SK-N-SH (cell line): ENCODE measurements around the gene SMARCD2. TPM values are rescaled to one million over a fixed set of nuclear protein-coding genes. Genes with fewer than 3 reads are reported as not detected.

Experiments
- CTCF ChIA-PET: fragments of 300-600, 350-600 bp; formaldehyde crosslinking; extraction: SDS; loops from one replicate; lab custom pipeline; 2021; lab: Yijun Ruan, JAX
- POLR2A ChIA-PET: fragments of 350-600 bp; sonication (Branson Sonifier 250); formaldehyde crosslinking; extraction: SDS; loops from one replicate; lab custom pipeline; 2020; ENCODE audit warnings: antibody characterized with exemption, inconsistent platforms; lab: Yijun Ruan, JAX
- DNase-seq: peaks from one replicate; pipeline ENCODE4 v3.0.0; 2012
- H2AFZ ChIP-seq: fragments of 200-600 bp; sonication (generic); 2 replicates; pipeline ENCODE4 v1.8.1; 2016; ENCODE audit warnings: antibody characterized with exemption, mild to moderate bottlenecking, low read depth
- H3F3A ChIP-seq: fragments of 200-600 bp; sonication (generic); replicated peaks from 2 replicates; pipeline ENCODE3; 2016; ENCODE audit warnings: antibody characterized with exemption, mild to moderate bottlenecking; ENCODE audit not compliant: insufficient read depth
- H3K27ac ChIP-seq, 2 experiments: fragments of 200-500 bp in 1 of 2; fragments of 200-600 bp in 1 of 2; sonication (Bioruptor generic) in 1 of 2; sonication (generic), shearing (Covaris generic) in 1 of 2; 2 replicates each; pipeline versions ENCODE4 v1.5.1 to v1.6.1; 2014 to 2016; ENCODE audit warnings: low read depth in 2 of 2, inconsistent platforms in 1 of 2, low read length in 1 of 2, mild to moderate bottlenecking in 1 of 2, mixed read lengths in 1 of 2
- H3K27me3 ChIP-seq: fragments of 200-600 bp; sonication (generic), shearing (Covaris generic); 2 replicates; pipeline ENCODE4 v1.6.1; 2016; ENCODE audit warnings: mixed run types; ENCODE audit not compliant: insufficient read depth
- H3K36me3 ChIP-seq, 2 experiments: fragments of 200-500 bp in 1 of 2; fragments of 200-600 bp in 1 of 2; sonication (Bioruptor generic) in 1 of 2; sonication (generic) in 1 of 2; replicated peaks in 1 of 2; 2 replicates each; pipeline versions ENCODE3 to v1.5.1; 2014 to 2016; ENCODE audit warnings: low read length in 1 of 2, mild to moderate bottlenecking in 1 of 2; ENCODE audit not compliant: insufficient read depth in 2 of 2, control insufficient read depth in 1 of 2
- H3K4me1 ChIP-seq, 2 experiments: fragments of 200-500 bp in 1 of 2; fragments of 200-600 bp in 1 of 2; sonication (Bioruptor generic) in 1 of 2; sonication (generic), shearing (Covaris generic) in 1 of 2; 2 replicates each; pipeline versions ENCODE4 v1.5.1 to v1.6.1; 2014 to 2016; ENCODE audit warnings: low read depth in 1 of 2, low read length in 1 of 2, mixed run types in 1 of 2; ENCODE audit not compliant: insufficient read depth in 2 of 2, control insufficient read depth in 1 of 2
- H3K4me2 ChIP-seq: fragments of 200-600 bp; sonication (generic), shearing (Covaris generic); 2 replicates; pipeline ENCODE4 v1.6.1; 2017; ENCODE audit warnings: mixed run types
- H3K4me3 ChIP-seq, 2 experiments: fragments of 200-500 bp in 1 of 2; fragments of 200-600 bp in 1 of 2; sonication (Bioruptor generic) in 1 of 2; sonication (generic), shearing (Covaris generic) in 1 of 2; 2 replicates each; pipeline versions ENCODE4 v1.5.1 to v1.8.1; 2014 to 2016; ENCODE audit warnings: low read depth in 2 of 2, inconsistent platforms in 1 of 2, low read length in 1 of 2, mild to moderate bottlenecking in 1 of 2, mixed read lengths in 1 of 2, moderate library complexity in 1 of 2
- H3K79me2 ChIP-seq: fragments of 200-600 bp; sonication (generic); 2 replicates; pipeline ENCODE4 v1.8.1; 2017; ENCODE audit warnings: mild to moderate bottlenecking; ENCODE audit not compliant: insufficient read depth
- H3K9ac ChIP-seq: fragments of 200-600 bp; sonication (generic); 2 replicates; pipeline ENCODE4 v1.6.1; 2017; ENCODE audit warnings: mixed run types
- H3K9me2 ChIP-seq: fragments of 200-600 bp; sonication (generic); 2 replicates; pipeline ENCODE4 v1.6.1; 2017; ENCODE audit warnings: mixed run types
- H3K9me3 ChIP-seq: fragments of 200-600 bp; sonication (generic); 2 replicates; pipeline ENCODE4 v1.6.1; 2017; ENCODE audit warnings: mixed run types, mild to moderate bottlenecking, moderate library complexity
- H4K20me1 ChIP-seq: fragments of 200-600 bp; sonication (generic); 2 replicates; pipeline ENCODE4 v1.6.1; 2017; ENCODE audit warnings: mild to moderate bottlenecking, mixed run types; ENCODE audit not compliant: insufficient read depth
- CHD2 ChIP-seq: fragments of 150-350 bp; IDR thresholded peaks from 2 replicates; pipeline ENCODE4 v1.6.1; 2018; ENCODE audit warnings: low read length; ENCODE audit not compliant: partially characterized antibody
- CTCF ChIP-seq: fragments of 200-600 bp; sonication (generic); IDR thresholded peaks from 2 replicates; pipeline ENCODE4 v1.6.1; 2017; ENCODE audit warnings: antibody characterized with exemption, mild to moderate bottlenecking, moderate library complexity
- ELF1 ChIP-seq: IDR thresholded peaks from 2 replicates; pipeline ENCODE4 v1.4.0; 2012
- EP300 ChIP-seq, 2 experiments: IDR thresholded peaks; 2 replicates each; pipeline versions ENCODE4 v1.4.0 to v1.6.1; 2012; ENCODE audit warnings: borderline replicate concordance in 1 of 2, low read depth in 1 of 2, low read length in 1 of 2
- FOXJ3 ChIP-seq: sonication (generic); formaldehyde crosslinking; IDR thresholded peaks from 2 replicates; pipeline ENCODE4 v1.5.1; 2020; ENCODE audit warnings: mild to moderate bottlenecking, missing genetic modification reagents
- FOXM1 ChIP-seq: IDR thresholded peaks from 2 replicates; pipeline ENCODE4 v1.4.0; 2012; ENCODE audit warnings: low read depth, mild to moderate bottlenecking
- GATA2 ChIP-seq: sonication (generic); formaldehyde crosslinking; IDR thresholded peaks from 2 replicates; pipeline ENCODE4 v1.5.0; 2020; ENCODE audit warnings: mild to moderate bottlenecking, missing genetic modification reagents
- MAX ChIP-seq: IDR thresholded peaks from 2 replicates; pipeline ENCODE4 v1.4.0; 2012; ENCODE audit warnings: low read depth
- MXI1 ChIP-seq: IDR thresholded peaks from 2 replicates; pipeline ENCODE4 v1.6.1; 2012; ENCODE audit warnings: mild to moderate bottlenecking, low read depth, low read length, improper control_type of control experiment
- NRF1 ChIP-seq: IDR thresholded peaks from 2 replicates; pipeline ENCODE4 v1.6.1; 2012; ENCODE audit warnings: low read depth, mild to moderate bottlenecking, low read length
- POLR2AphosphoS5 ChIP-seq: IDR thresholded peaks from 2 replicates; pipeline ENCODE4 v1.6.1; 2012; ENCODE audit warnings: low read depth, low read length
- RAD21 ChIP-seq: IDR thresholded peaks from 2 replicates; pipeline ENCODE4 v1.6.1; 2012; ENCODE audit warnings: mild to moderate bottlenecking, low read length
- REST ChIP-seq: IDR thresholded peaks from 2 replicates; pipeline ENCODE4 v1.6.1; 2012; ENCODE audit warnings: mild to moderate bottlenecking, low read depth, low read length, moderate library complexity
- RXRA ChIP-seq: IDR thresholded peaks from 2 replicates; pipeline ENCODE4 v1.4.0; 2012; ENCODE audit warnings: low read depth, mild to moderate bottlenecking, borderline replicate concordance
- SIN3A ChIP-seq: IDR thresholded peaks from 2 replicates; pipeline ENCODE4 v1.6.1; 2012; ENCODE audit warnings: low read depth, mild to moderate bottlenecking, low read length, moderate library complexity, borderline replicate concordance
- TAF1 ChIP-seq: IDR thresholded peaks from 2 replicates; pipeline ENCODE4 v1.6.1; 2012; ENCODE audit warnings: low read depth, mild to moderate bottlenecking, low read length, moderate library complexity, borderline replicate concordance
- TEAD4 ChIP-seq: IDR thresholded peaks from 2 replicates; pipeline ENCODE4 v1.4.0; 2012; ENCODE audit warnings: mild to moderate bottlenecking, borderline replicate concordance; ENCODE audit not compliant: insufficient read depth
- USF1 ChIP-seq: IDR thresholded peaks from 2 replicates; pipeline ENCODE4 v1.4.0; 2012; ENCODE audit warnings: low read depth, borderline replicate concordance
- WGBS: methylation state at CpG from one replicate; pipeline ENCODE4 v1.1.6; 2017; ENCODE audit warnings: low lambda C conversion rate; 5-methylcytosine and 5-hydroxymethylcytosine counted together
- polyA plus RNA-seq, 3 experiments: library from polyadenylated mRNA; depleted of rRNA; stranded (reverse); fragments of >200 nt; gene quantifications; 2 replicates each; pipeline ENCODE4 v1.2.3, GENCODE V29; 2012
- TF ChIP-seq, protein P1 (sequence below): IDR thresholded peaks from 2 replicates; pipeline ENCODE4; 2012

Gene SMARCD2
- polyA plus RNA-seq, 1 of the 3 experiments (the other 2 are of a cell fraction): 89.1 TPM

- Histone ChIP-seq H3K9ac (no peak overlapping the region), H3K4me2 (no peak overlapping the region), H4K20me1 (no peaks in the 10 kb centered on the region), H3K4me3 (no peak overlapping the region), H3K36me3 (no peaks in the 10 kb centered on the region), H3K9me3 (no peaks in the 10 kb centered on the region), H2AFZ (no peak overlapping the region), H3K4me1 (no peaks in the 10 kb centered on the region), H3K27ac (no peak overlapping the region), H3F3A (no peaks in the 10 kb centered on the region), H3K9me2 (no peaks in the 10 kb centered on the region), H3K79me2 (no peaks in the 10 kb centered on the region), H3K27me3 (peaks cover 30% of the 10 kb centered on the region)
- no peak for DNase-seq
- ChIA-PET POLR2A (no interaction called here), CTCF (interaction anchor here (1.2 to 6.4 kb wide), 3 partner anchors 11 to 64 kb away, joined by 4 to 50 read pairs (median 9); partner anchors contain the start of gene GH1)
- 60% methylated on average over 5 of the region's 5 CpGs for WGBS
- TF ChIP-seq TAF1 (no peak), REST (no peak), EP300 (IDR thresholded peaks at IDR 0.05; ENCODE audit: borderline replicate concordance in 1 of 2, low read depth in 1 of 2, low read length in 1 of 2) (no peak), SIN3A (no peak), CTCF (no peak), RAD21 (no peak), TEAD4 (no peak)
- TF ChIP-seq, protein P1, sequence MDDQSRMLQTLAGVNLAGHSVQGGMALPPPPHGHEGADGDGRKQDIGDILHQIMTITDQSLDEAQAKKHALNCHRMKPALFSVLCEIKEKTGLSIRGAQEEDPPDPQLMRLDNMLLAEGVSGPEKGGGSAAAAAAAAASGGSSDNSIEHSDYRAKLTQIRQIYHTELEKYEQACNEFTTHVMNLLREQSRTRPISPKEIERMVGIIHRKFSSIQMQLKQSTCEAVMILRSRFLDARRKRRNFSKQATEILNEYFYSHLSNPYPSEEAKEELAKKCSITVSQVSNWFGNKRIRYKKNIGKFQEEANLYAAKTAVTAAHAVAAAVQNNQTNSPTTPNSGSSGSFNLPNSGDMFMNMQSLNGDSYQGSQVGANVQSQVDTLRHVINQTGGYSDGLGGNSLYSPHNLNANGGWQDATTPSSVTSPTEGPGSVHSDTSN: no peak
Measured at GRCh38 chr17:63854709-63855108, 12.2 kb upstream of the SMARCD2 start.

DNA sequence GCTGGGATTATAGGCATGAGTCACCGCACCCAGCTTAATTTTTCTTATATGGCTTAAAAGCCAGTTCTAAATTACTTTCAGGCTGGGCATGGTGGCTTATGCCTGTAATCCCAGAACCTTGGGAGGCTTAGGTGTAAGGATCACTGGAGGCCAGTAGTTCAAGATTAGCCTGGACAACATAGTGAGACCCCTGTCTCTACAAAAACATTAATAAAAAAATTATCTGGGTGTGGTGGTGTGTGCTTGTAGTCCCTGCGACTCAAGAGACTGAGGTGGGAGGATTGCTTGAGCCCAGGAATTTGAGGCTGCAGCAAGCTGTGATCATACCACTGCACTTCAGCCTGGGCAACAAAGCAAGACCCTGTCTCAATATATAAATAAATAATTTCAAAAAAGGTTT is 10.8 kb upstream of the SMARCD2 start:
- H3K27me3 ChIP-seq: peaks cover 16% of the 10 kb centered on the region; the same call in 1 of the 2 replicates
- 76% methylated on average over 2 of the region's 2 CpGs for WGBS
- H3K9me3 ChIP-seq: no peaks in the 10 kb centered on the region
- no peaks in the 10 kb centered on the region for H3K36me3 ChIP-seq
- H3K9ac ChIP-seq: no peak overlapping the region
- H3K4me1 ChIP-seq: no peaks in the 10 kb centered on the region
- H3K4me2 ChIP-seq: no peak overlapping the region
- H2AFZ ChIP-seq: no peak overlapping the region
- ChIA-PET POLR2A (no interaction called here), CTCF (interaction anchor here (0.8 to 6.4 kb wide), 5 partner anchors 13 to 280 kb away, joined by 3 to 50 read pairs (median 4); partner anchors contain the start of gene GH1)
- no peak overlapping the region for H3K27ac ChIP-seq
- no peaks in the 10 kb centered on the region for H3K9me2 ChIP-seq
- no peaks in the 10 kb centered on the region for H3F3A ChIP-seq
- H4K20me1 ChIP-seq: no peaks in the 10 kb centered on the region
- H3K79me2 ChIP-seq: no peaks in the 10 kb centered on the region
- DNase-seq: no peak
- H3K4me3 ChIP-seq: no peak overlapping the region
- TF ChIP-seq POLR2AphosphoS5: no peak
- no peak for TF ChIP-seq MXI1
- TF ChIP-seq FOXJ3 (CRISPR knock-in tag): no peak
- no peak for TF ChIP-seq GATA2
- TF ChIP-seq RAD21: no peak
- no peak for TF ChIP-seq TEAD4
- TF ChIP-seq FOXM1: no peak
- TF ChIP-seq ELF1: no peak
- TF ChIP-seq, protein P1: no peak
- TF ChIP-seq MAX: no peak
- no peak for TF ChIP-seq RXRA
- no peak for TF ChIP-seq NRF1
- no peak for TF ChIP-seq CHD2
- no peak for TF ChIP-seq SIN3A
- TF ChIP-seq USF1: no peak
